ENCODE results near the gene TLCD2. TPM values are rescaled to one million over a fixed set of nuclear protein-coding genes. Genes with fewer than 3 reads are reported as not detected.

The TLCD2 gene
- total RNA-seq, 1 experiment from 2014 or later = 1.9 TPM

DNA sequence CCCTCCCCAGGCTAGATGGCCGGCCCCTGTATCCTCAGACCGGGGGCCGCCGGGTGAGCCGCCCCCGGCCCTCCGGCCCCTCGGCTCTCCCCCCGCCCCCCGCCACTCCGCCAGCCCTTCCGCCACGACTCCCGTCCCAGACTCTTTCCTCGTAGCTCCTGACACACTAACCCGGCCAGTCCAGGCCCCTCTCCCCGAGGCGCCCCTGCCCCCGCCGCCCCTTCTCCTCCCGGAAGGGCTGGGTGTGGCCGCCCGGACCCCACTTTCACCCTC is 5.6 kb upstream of the TLCD2 start:
- peak overlapping the region; percentile 65; the same call in 1 of the 2 replicates for H3K27ac Mint-ChIP-seq
- H3K9me3 Mint-ChIP-seq = no peaks in the 10 kb centered on the region
- POLR2A ChIA-PET = interaction anchor here (0.7 to 2.2 kb wide), 6 partner anchors 9 to 69 kb away, joined by 3 to 17 read pairs (median 4); partner anchors contain the start of gene WDR81

More for the DNA sequence above, 5.6 kb upstream of the TLCD2 start:
- Mint-ChIP-seq H3K36me3 (no peaks in the 10 kb centered on the region), H3K4me1 (peaks cover 24% of the 10 kb centered on the region), H3K4me3 (peak overlapping the region; percentile 93), H3K27me3 (ENCODE audit: low read depth) (no peaks in the 10 kb centered on the region)
- no peak for ATAC-seq
- TF ChIP-seq ZBTB21 (CRISPR knock-in tag; IDR thresholded peaks at IDR 0.05; ENCODE audit: borderline replicate concordance) = no peak
- no peak for TF ChIP-seq STAT6 (CRISPR knock-in tag; conservative IDR thresholded peaks at IDR 0.05; ENCODE audit: low read depth)
- no peak for TF ChIP-seq PRDM15 (CRISPR knock-in tag; IDR thresholded peaks at IDR 0.05)
- TF ChIP-seq ZBTB43 (CRISPR knock-in tag; IDR thresholded peaks at IDR 0.05) = no peak
- TF ChIP-seq RORB (CRISPR knock-in tag; IDR thresholded peaks at IDR 0.05) = no peak
- TF ChIP-seq ZNF138 (CRISPR knock-in tag; conservative IDR thresholded peaks at IDR 0.05) = no peak
- TF ChIP-seq, protein P1, sequence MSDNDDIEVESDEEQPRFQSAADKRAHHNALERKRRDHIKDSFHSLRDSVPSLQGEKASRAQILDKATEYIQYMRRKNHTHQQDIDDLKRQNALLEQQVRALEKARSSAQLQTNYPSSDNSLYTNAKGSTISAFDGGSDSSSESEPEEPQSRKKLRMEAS (CRISPR knock-in tag; IDR thresholded peaks at IDR 0.05) = no peak
- no peak for TF ChIP-seq TEAD1 (CRISPR knock-in tag; IDR thresholded peaks at IDR 0.05)
- TF ChIP-seq ZNF416 (CRISPR knock-in tag; IDR thresholded peaks at IDR 0.05) = no peak
- no peak for TF ChIP-seq HMGXB4 (CRISPR knock-in tag; IDR thresholded peaks at IDR 0.05)
- no peak for TF ChIP-seq CREM (CRISPR knock-in tag; IDR thresholded peaks at IDR 0.05)
- no peak for TF ChIP-seq ZNF263 (CRISPR knock-in tag; IDR thresholded peaks at IDR 0.05; ENCODE audit: low read depth)
- TF ChIP-seq, protein P2, sequence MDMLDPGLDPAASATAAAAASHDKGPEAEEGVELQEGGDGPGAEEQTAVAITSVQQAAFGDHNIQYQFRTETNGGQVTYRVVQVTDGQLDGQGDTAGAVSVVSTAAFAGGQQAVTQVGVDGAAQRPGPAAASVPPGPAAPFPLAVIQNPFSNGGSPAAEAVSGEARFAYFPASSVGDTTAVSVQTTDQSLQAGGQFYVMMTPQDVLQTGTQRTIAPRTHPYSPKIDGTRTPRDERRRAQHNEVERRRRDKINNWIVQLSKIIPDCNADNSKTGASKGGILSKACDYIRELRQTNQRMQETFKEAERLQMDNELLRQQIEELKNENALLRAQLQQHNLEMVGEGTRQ (CRISPR knock-in tag; IDR thresholded peaks at IDR 0.05) = no peak
- TF ChIP-seq SMAD4 (CRISPR knock-in tag; IDR thresholded peaks at IDR 0.05) = no peak
- no peak for TF ChIP-seq NFYB (CRISPR knock-in tag; conservative IDR thresholded peaks at IDR 0.05; ENCODE audit: low read depth)
- TF ChIP-seq, protein P3, sequence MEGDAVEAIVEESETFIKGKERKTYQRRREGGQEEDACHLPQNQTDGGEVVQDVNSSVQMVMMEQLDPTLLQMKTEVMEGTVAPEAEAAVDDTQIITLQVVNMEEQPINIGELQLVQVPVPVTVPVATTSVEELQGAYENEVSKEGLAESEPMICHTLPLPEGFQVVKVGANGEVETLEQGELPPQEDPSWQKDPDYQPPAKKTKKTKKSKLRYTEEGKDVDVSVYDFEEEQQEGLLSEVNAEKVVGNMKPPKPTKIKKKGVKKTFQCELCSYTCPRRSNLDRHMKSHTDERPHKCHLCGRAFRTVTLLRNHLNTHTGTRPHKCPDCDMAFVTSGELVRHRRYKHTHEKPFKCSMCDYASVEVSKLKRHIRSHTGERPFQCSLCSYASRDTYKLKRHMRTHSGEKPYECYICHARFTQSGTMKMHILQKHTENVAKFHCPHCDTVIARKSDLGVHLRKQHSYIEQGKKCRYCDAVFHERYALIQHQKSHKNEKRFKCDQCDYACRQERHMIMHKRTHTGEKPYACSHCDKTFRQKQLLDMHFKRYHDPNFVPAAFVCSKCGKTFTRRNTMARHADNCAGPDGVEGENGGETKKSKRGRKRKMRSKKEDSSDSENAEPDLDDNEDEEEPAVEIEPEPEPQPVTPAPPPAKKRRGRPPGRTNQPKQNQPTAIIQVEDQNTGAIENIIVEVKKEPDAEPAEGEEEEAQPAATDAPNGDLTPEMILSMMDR (IDR thresholded peaks at IDR 0.05) = no peak
- no peak for DNase-seq (ENCODE audit: low spot score)
- CTCF ChIA-PET = interaction anchor here (0.6 to 5.7 kb wide), 12 partner anchors 13 to 730 kb away, joined by 3 to 64 read pairs (median 9); partner anchors contain the start of genes RILP and SERPINF1

Measured in WTC11 (cell line).